ENCODE measurements around the gene SERTAD2. TPM values are rescaled to one million over a fixed set of nuclear protein-coding genes. Genes with fewer than 3 reads are reported as not detected.

Gene SERTAD2
- total and polyA plus RNA-seq, 2 of the 4 experiments (the other 2 are of a cell fraction), result 5.0 to 11.0 TPM

DNA sequence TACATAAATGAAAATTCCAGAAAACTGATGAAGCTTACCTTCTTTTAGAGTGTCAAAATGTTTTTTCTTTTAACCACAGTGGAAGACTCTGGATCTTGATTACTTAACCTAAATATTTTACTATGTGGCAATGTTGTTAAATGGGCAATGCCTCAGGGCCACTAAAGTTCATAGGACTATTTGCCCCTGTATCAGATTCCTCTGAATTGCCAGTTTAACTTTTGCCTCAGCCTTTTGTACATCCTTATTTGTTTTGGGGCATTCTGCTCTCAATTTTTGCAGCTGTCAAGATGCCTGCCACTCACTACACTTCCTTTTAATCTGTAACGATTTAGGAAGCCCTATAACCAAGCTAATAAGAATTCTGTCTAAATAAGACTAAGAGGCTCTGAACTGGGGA, 31.7 kb upstream of the SERTAD2 start:
- Histone ChIP-seq H2AFZ (replicated peaks; ENCODE audit: low read length, poor library complexity) (no peak overlapping the region), H2AK9ac (replicated peaks; ENCODE audit: low read depth, low read length, poor library complexity) (no peak overlapping the region), H3K27ac (ENCODE audit: insufficient read depth, low read length) (no peak overlapping the region), H3K18ac (ENCODE audit: low read depth, low read length) (no peak overlapping the region), H3K36me3 (ENCODE audit: control insufficient read depth, insufficient read depth, low read length) (no peaks in the 10 kb centered on the region), H2AK5ac (ENCODE audit: low read depth, low read length) (no peak overlapping the region), H3K9me1 (ENCODE audit: insufficient read depth, low read length) (no peaks in the 10 kb centered on the region), H3K79me1 (ENCODE audit: low read depth in 1 of 2, low read length in 2 of 2) (no peaks in the 10 kb centered on the region), H3K4me2 (ENCODE audit: low read depth, low read length) (peak overlapping the region; percentile 20; the same call in 1 of the 2 replicates), H3K14ac (replicated peaks; ENCODE audit: low read depth, low read length) (no peak overlapping the region), H4K8ac (ENCODE audit: low read depth in 2 of 2, low read length in 2 of 2) (no peak overlapping the region), H3K9ac (ENCODE audit: low read depth, low read length) (no peak overlapping the region), H3K9me3 (ENCODE audit: control insufficient read depth, insufficient read depth, low read length) (no peaks in the 10 kb centered on the region), H4K5ac (ENCODE audit: low read depth, low read length) (no peak overlapping the region), H3K23ac (ENCODE audit: low read depth, low read length) (no peak overlapping the region), H2BK5ac (ENCODE audit: low read depth, low read length, poor library complexity, severe bottlenecking) (no peak overlapping the region), H3K27me3 (ENCODE audit: control insufficient read depth, insufficient read depth, low read length) (no peaks in the 10 kb centered on the region), H4K20me1 (ENCODE audit: insufficient read depth, low read length) (no peaks in the 10 kb centered on the region), H3K4me1 (ENCODE audit: control insufficient read depth, insufficient read depth, low read length) (peaks cover 5% of the 10 kb centered on the region), H2BK120ac (ENCODE audit: low read depth, low read length) (no peak overlapping the region), H4K91ac (ENCODE audit: insufficient read depth, low read depth, low read length) (no peak overlapping the region), H2BK15ac (ENCODE audit: low read depth, low read length) (no peak overlapping the region), H3K56ac (ENCODE audit: extremely low read depth, insufficient read depth, low read length) (no peak overlapping the region), H3K4me3 (ENCODE audit: insufficient read depth, low read depth, low read length) (no peak overlapping the region), H3K4ac (ENCODE audit: low read depth, low read length) (no peak overlapping the region), H2BK20ac (ENCODE audit: low read depth, low read length) (no peak overlapping the region)
- CTCF ChIA-PET, result no interaction called here
- peak; percentile 74 for ATAC-seq (ENCODE audit: low read depth)
- intact Hi-C loops (cut with micrococcal nuclease) (no loop called here), dilution Hi-C loops (cut with HindIII; ENCODE audit: low sequenced_read_pairs, unreplicated experiment) (no loop called here), in situ Hi-C loops (cut with MboI; ENCODE audit: low sequenced_read_pairs) (no loop called here)
- WGBS, 2 experiments (ENCODE audit: extremely low coverage in 2 of 2, insufficient read length in 1 of 2), result no CpG with 5 or more reads among the region's 1 CpG
- POLR2A ChIA-PET (ENCODE audit: unreplicated experiment), result no interaction called here
- no TSS peak for BruUV-seq (replicated peaks)
- TF ChIP-seq FOS (IDR thresholded peaks at IDR 0.05; ENCODE audit: low read depth, low read length), result no peak
- no peak for TF ChIP-seq MXI1 (IDR thresholded peaks at IDR 0.05; ENCODE audit: borderline replicate concordance, low read depth, low read length)
- no peak for TF ChIP-seq RAD21 (IDR thresholded peaks at IDR 0.05; ENCODE audit: low read length)
- no peak for TF ChIP-seq NFE2L2 (IDR thresholded peaks at IDR 0.05; ENCODE audit: low read depth, low read length)
- peak; percentile 36; the same call in 1 of the 2 replicates for TF ChIP-seq CEBPB (IDR thresholded peaks at IDR 0.05; ENCODE audit: low read depth, low read length)
- TF ChIP-seq, protein P1, sequence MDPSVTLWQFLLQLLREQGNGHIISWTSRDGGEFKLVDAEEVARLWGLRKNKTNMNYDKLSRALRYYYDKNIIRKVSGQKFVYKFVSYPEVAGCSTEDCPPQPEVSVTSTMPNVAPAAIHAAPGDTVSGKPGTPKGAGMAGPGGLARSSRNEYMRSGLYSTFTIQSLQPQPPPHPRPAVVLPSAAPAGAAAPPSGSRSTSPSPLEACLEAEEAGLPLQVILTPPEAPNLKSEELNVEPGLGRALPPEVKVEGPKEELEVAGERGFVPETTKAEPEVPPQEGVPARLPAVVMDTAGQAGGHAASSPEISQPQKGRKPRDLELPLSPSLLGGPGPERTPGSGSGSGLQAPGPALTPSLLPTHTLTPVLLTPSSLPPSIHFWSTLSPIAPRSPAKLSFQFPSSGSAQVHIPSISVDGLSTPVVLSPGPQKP (IDR thresholded peaks at IDR 0.05; ENCODE audit: borderline replicate concordance, low read depth, low read length), result no peak
- TF ChIP-seq, protein P2, sequence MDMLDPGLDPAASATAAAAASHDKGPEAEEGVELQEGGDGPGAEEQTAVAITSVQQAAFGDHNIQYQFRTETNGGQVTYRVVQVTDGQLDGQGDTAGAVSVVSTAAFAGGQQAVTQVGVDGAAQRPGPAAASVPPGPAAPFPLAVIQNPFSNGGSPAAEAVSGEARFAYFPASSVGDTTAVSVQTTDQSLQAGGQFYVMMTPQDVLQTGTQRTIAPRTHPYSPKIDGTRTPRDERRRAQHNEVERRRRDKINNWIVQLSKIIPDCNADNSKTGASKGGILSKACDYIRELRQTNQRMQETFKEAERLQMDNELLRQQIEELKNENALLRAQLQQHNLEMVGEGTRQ (IDR thresholded peaks at IDR 0.05; ENCODE audit: low read depth, low read length), result no peak
- TF ChIP-seq POLR2A (IDR thresholded peaks at IDR 0.05; ENCODE audit: low read depth, low read length), result no peak
- no peak for DNase-seq
